HG02938 (cell line): ENCODE results near the gene PIK3AP1.

Experiments used
- ATAC-seq: cut with Tn5 transposase; IDR thresholded peaks from one replicate; pipeline ENCODE4 v1.9.1; 2021; ENCODE audit warnings: mild to moderate bottlenecking, moderate library complexity; ENCODE audit not compliant: unreplicated experiment

The PIK3AP1 gene

GRCh38 chr10:96676272-96677112 lies 43.8 kb downstream of the PIK3AP1 start:
- no peak for ATAC-seq

- ATAC-seq: no peak
These were observed 44.5 kb downstream of the PIK3AP1 start for GRCh38 chr10:96675846-96676245.

- peak; percentile 47 for ATAC-seq
These were observed 46.8 kb downstream of the PIK3AP1 start for GRCh38 chr10:96673318-96674099.

GRCh38 chr10:96672481-96673175 lies 47.7 kb downstream of the PIK3AP1 start:
- ATAC-seq: no peak

GRCh38 chr10:96671211-96671890 lies 49.0 kb downstream of the PIK3AP1 start:
- no peak for ATAC-seq

- no peak for ATAC-seq
These were observed 49.5 kb downstream of the PIK3AP1 start for GRCh38 chr10:96670786-96671185.

GRCh38 chr10:96667401-96667800 lies 52.9 kb downstream of the PIK3AP1 start:
- no peak for ATAC-seq

- ATAC-seq: peak; percentile 63
These were observed 53.6 kb downstream of the PIK3AP1 start for GRCh38 chr10:96666741-96667140.

GRCh38 chr10:96665306-96665705 lies 55.0 kb downstream of the PIK3AP1 start:
- no peak for ATAC-seq

GRCh38 chr10:96664563-96664962 lies 55.8 kb downstream of the PIK3AP1 start:
- no peak for ATAC-seq

- ATAC-seq: no peak
These were observed 56.5 kb downstream of the PIK3AP1 start for GRCh38 chr10:96663797-96664196.

GRCh38 chr10:96661632-96662031 lies 58.7 kb downstream of the PIK3AP1 start:
- ATAC-seq: no peak

- no peak for ATAC-seq
These were observed 60.0 kb downstream of the PIK3AP1 start for GRCh38 chr10:96660297-96660696.

GRCh38 chr10:96658844-96659243 lies 61.5 kb downstream of the PIK3AP1 start:
- ATAC-seq: no peak

- no peak for ATAC-seq
These were observed 62.9 kb downstream of the PIK3AP1 start for GRCh38 chr10:96657385-96657784.

- no peak for ATAC-seq
These were observed 63.5 kb downstream of the PIK3AP1 start for GRCh38 chr10:96656839-96657238.

- ATAC-seq: no peak
These were observed 64.1 kb downstream of the PIK3AP1 start for GRCh38 chr10:96656198-96656577.

- no peak for ATAC-seq
These were observed 64.7 kb downstream of the PIK3AP1 start for GRCh38 chr10:96655461-96656197.

GRCh38 chr10:96651998-96652431 lies 68.3 kb downstream of the PIK3AP1 start:
- peak; percentile 76 for ATAC-seq

- no peak for ATAC-seq
These were observed 69.4 kb downstream of the PIK3AP1 start for GRCh38 chr10:96650958-96651357.
